Measurements from ENCODE around the gene DPH6. TPM values are rescaled to one million over a fixed set of nuclear protein-coding genes. Genes with fewer than 3 reads are reported as not detected.

DPH6 gene
- total RNA-seq, 1 donor from 2014 or later, result 7.8 TPM

DNA sequence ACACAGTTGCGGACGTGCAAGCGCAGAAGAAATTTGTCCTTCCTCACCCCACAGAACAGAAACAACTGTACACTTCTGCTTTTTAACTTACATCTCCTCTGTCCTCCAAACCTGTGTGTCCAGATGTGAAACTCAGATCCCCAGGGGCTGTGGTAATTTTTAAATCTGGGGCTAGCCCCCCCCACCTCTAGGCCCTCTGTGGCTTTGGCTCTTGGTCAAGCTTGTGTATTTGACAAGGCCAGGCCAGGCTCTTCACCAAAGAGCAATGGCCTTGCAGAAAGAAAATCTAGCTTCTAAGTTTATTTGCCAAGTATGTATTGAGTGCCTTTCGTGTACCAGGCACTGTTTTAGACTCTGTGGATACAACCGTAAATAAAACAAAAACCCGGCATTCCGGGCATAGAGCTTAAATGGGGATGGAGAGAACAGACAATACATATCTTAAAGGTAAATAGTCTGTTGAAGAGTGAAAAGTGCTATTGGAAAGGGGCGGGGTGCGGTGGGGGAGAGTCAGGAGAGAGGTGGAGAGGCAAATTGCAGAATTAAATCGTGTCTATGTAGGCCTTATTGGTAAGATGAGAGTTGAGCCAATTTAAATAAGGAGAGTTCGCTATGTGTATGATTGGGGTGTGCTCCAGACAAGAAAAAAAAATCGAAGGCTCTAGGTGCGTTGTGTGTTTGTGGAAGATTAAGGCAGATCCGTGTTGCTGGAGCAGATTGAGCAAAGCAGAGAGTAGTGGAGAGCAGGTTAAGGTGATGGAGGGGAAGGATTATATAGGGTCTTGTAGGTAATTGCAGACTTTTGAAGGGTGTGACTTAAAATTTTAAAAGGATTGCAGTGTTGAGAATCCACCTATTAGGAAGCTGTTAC is 781 bp upstream of the DPH6 start:
- peak overlapping the region; percentile 85 for H3K4me3 Mint-ChIP-seq (ENCODE audit: unreplicated experiment)
- DNase-seq (ENCODE audit: low spot score), result no peak
- H3K9me3 Mint-ChIP-seq (ENCODE audit: low read depth), result peaks cover 2% of the 10 kb centered on the region
- TF ChIP-seq, protein P1, sequence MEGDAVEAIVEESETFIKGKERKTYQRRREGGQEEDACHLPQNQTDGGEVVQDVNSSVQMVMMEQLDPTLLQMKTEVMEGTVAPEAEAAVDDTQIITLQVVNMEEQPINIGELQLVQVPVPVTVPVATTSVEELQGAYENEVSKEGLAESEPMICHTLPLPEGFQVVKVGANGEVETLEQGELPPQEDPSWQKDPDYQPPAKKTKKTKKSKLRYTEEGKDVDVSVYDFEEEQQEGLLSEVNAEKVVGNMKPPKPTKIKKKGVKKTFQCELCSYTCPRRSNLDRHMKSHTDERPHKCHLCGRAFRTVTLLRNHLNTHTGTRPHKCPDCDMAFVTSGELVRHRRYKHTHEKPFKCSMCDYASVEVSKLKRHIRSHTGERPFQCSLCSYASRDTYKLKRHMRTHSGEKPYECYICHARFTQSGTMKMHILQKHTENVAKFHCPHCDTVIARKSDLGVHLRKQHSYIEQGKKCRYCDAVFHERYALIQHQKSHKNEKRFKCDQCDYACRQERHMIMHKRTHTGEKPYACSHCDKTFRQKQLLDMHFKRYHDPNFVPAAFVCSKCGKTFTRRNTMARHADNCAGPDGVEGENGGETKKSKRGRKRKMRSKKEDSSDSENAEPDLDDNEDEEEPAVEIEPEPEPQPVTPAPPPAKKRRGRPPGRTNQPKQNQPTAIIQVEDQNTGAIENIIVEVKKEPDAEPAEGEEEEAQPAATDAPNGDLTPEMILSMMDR (IDR thresholded peaks at IDR 0.05), result no peak
- H3K36me3 Mint-ChIP-seq (ENCODE audit: low read depth), result peaks cover 2% of the 10 kb centered on the region
- H3K27me3 Mint-ChIP-seq (ENCODE audit: low read depth), result no peaks in the 10 kb centered on the region
- H3K27ac Mint-ChIP-seq (ENCODE audit: unreplicated experiment), result peak overlapping the region; percentile 74
- peaks cover 33% of the 10 kb centered on the region for H3K4me1 Mint-ChIP-seq (ENCODE audit: low read depth)

DNA sequence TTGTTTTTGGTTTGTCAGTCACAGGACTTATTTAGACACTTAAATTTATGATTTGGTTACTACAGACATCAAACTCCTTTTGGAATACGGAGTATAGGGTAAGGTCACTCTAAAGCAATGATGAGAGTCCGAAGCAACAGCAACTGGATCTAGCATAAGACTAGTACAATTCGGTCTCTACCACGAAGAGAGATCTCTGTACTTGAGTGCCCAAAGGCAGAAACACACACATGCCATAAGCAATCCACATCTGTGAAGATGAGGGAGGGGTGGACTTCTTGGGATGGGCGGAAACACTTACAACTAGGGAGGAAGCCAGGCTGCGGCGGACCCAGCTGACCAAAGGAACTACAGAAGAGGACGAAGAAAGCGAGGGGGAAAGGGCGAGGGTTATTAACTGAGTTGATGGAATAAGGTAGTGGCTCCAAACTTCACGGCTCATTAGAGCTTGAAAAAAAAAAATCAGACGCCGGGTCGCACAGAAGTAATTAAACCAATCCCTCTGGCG is 595 bp downstream of the DPH6 start:
- Mint-ChIP-seq H3K9me3 (ENCODE audit: low read depth) (peaks cover 2% of the 10 kb centered on the region), H3K36me3 (ENCODE audit: low read depth) (peaks cover 2% of the 10 kb centered on the region), H3K4me1 (ENCODE audit: low read depth) (peaks cover 46% of the 10 kb centered on the region), H3K4me3 (ENCODE audit: unreplicated experiment) (peak overlapping the region; percentile 85), H3K27me3 (ENCODE audit: low read depth) (no peaks in the 10 kb centered on the region), H3K27ac (ENCODE audit: unreplicated experiment) (peak overlapping the region; percentile 96)
- no peak for DNase-seq (ENCODE audit: low spot score)
- TF ChIP-seq, protein P1 (IDR thresholded peaks at IDR 0.05), result no peak

DNA sequence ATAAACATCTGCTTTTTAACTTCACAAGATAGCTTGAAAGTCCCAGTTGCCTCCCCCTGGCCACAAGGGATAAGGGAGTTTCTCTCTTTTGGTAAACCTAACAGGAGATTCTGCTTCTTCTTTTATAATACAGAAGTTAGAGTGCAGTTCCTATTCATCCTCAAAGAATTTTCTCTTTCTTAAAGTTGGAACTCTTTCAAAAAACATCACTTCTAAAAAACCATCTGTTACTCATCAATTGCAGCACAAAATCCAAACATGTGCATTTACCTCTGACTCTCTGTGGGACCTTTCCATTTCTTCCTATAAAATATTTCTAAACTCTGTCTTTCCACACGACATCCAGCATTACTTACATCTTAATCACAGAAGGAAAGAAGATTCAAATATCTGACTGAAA is 5.1 kb downstream of the DPH6 start:
- DNase-seq (ENCODE audit: low spot score), result no peak
- H3K9me3 Mint-ChIP-seq (ENCODE audit: low read depth), result no peaks in the 10 kb centered on the region
- H3K4me3 Mint-ChIP-seq (ENCODE audit: unreplicated experiment), result no peak overlapping the region
- no peaks in the 10 kb centered on the region for H3K27me3 Mint-ChIP-seq (ENCODE audit: low read depth)
- peaks cover 2% of the 10 kb centered on the region for H3K36me3 Mint-ChIP-seq (ENCODE audit: low read depth)
- peaks cover 33% of the 10 kb centered on the region for H3K4me1 Mint-ChIP-seq (ENCODE audit: low read depth)
- TF ChIP-seq, protein P1 (IDR thresholded peaks at IDR 0.05), result peak; percentile 12
- H3K27ac Mint-ChIP-seq (ENCODE audit: unreplicated experiment), result peak overlapping the region; percentile 62

DNA sequence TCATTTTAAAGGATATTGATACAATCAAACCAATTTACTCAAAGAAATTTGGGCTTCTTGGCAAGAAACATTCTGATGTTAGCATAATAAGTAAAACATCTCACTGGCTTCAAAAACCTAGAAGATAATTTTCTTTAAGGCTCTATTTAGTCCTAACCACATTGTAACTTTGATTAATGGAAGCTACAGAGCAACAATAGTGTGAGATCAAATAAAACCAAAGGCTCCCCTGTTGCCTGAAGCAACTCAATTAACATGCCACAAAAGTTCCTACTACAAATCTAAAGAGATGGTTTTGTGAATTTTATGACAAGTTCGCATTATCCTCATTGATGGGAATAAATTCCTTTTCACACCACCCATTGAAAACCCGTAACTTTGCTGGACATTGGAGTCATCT is 5.9 kb downstream of the DPH6 start:
- Mint-ChIP-seq H3K4me1 (ENCODE audit: low read depth) (peaks cover 28% of the 10 kb centered on the region), H3K9me3 (ENCODE audit: low read depth) (no peaks in the 10 kb centered on the region), H3K27ac (ENCODE audit: unreplicated experiment) (no peak overlapping the region), H3K27me3 (ENCODE audit: low read depth) (no peaks in the 10 kb centered on the region), H3K36me3 (ENCODE audit: low read depth) (peaks cover 2% of the 10 kb centered on the region), H3K4me3 (ENCODE audit: unreplicated experiment) (no peak overlapping the region)
- no peak for DNase-seq (ENCODE audit: low spot score)
- TF ChIP-seq, protein P1 (IDR thresholded peaks at IDR 0.05), result no peak

DNA sequence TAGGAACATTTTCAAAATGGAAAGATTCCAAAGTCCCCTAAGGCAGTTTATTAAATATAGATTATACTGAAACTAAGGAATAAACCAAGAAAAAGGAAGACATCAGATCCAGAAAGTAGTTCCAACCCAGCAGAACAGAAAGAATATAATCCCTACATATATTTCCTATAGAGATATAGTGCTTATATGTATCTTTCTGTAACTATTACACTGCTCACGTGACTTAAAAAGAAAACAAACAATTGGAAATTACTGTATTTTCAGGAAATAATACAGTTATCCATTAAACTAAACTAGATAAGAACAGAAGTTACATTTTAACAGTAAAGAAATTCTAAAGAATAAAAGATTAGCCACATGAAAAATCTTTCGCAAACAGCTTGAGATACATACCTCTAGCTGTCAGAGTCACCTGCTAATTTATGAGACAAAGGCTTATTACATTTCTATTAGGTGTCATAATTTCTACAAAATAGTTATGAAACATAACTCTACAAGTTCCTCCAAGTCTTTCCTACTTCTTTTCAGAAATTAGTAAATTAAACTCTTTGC is 10.5 kb downstream of the DPH6 start:
- H3K36me3 Mint-ChIP-seq (ENCODE audit: low read depth), result peaks cover 9% of the 10 kb centered on the region
- H3K4me3 Mint-ChIP-seq (ENCODE audit: unreplicated experiment), result no peak overlapping the region
- TF ChIP-seq, protein P1 (IDR thresholded peaks at IDR 0.05), result no peak
- H3K4me1 Mint-ChIP-seq (ENCODE audit: low read depth), result peaks cover 28% of the 10 kb centered on the region
- no peaks in the 10 kb centered on the region for H3K9me3 Mint-ChIP-seq (ENCODE audit: low read depth)
- no peaks in the 10 kb centered on the region for H3K27me3 Mint-ChIP-seq (ENCODE audit: low read depth)
- H3K27ac Mint-ChIP-seq (ENCODE audit: unreplicated experiment), result no peak overlapping the region
- DNase-seq (ENCODE audit: low spot score), result no peak
